ENCODE measurements around the gene SIN3B.

GRCh38 chr19:16856091-16856490 is 26.9 kb downstream of the SIN3B start:
- TF ChIP-seq, protein P1, sequence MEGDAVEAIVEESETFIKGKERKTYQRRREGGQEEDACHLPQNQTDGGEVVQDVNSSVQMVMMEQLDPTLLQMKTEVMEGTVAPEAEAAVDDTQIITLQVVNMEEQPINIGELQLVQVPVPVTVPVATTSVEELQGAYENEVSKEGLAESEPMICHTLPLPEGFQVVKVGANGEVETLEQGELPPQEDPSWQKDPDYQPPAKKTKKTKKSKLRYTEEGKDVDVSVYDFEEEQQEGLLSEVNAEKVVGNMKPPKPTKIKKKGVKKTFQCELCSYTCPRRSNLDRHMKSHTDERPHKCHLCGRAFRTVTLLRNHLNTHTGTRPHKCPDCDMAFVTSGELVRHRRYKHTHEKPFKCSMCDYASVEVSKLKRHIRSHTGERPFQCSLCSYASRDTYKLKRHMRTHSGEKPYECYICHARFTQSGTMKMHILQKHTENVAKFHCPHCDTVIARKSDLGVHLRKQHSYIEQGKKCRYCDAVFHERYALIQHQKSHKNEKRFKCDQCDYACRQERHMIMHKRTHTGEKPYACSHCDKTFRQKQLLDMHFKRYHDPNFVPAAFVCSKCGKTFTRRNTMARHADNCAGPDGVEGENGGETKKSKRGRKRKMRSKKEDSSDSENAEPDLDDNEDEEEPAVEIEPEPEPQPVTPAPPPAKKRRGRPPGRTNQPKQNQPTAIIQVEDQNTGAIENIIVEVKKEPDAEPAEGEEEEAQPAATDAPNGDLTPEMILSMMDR (IDR thresholded peaks at IDR 0.05) = no peak
- TF ChIP-seq POLR2AphosphoS5 (IDR thresholded peaks at IDR 0.05) (no peak), POLR2A (IDR thresholded peaks at IDR 0.05) (no peak), EP300 (IDR thresholded peaks at IDR 0.05) (no peak)
